Keratinocyte (primary cell): ENCODE results near the gene DLGAP1. TPM values are rescaled to one million over a fixed set of nuclear protein-coding genes. Genes with fewer than 3 reads are reported as not detected.

Experiments used
- DNase-seq: peaks from one replicate; pipeline ENCODE4 v3.0.0-alpha.2; 2011; ENCODE audit warnings: low read depth, missing footprints, low spot score
- FAIRE-seq: peaks from 2 replicates; lab custom pipeline; 2011; peaks lifted over from hg19 to GRCh38; lab: Jason Lieb, UNC
- H2AFZ ChIP-seq: 2 replicates; pipeline ENCODE4 v1.6.0; 2012; ENCODE audit warnings: low read length, control low read depth, inconsistent platforms; ENCODE audit not compliant: control insufficient read depth
- H3K27ac ChIP-seq: 2 replicates; pipeline ENCODE4 v1.5.1; 2011; ENCODE audit warnings: low read length; ENCODE audit not compliant: control insufficient read depth, insufficient read depth
- H3K27me3 ChIP-seq: 3 replicates; pipeline ENCODE4 v1.6.0; 2011; ENCODE audit warnings: low read length; ENCODE audit not compliant: control insufficient read depth, insufficient read depth; ENCODE audit errors: extremely low read depth
- H3K36me3 ChIP-seq, 2 experiments: 2 replicates in 1 of 2; 3 replicates in 1 of 2; pipeline ENCODE4 v1.5.1; 2011; ENCODE audit warnings: low read length in 2 of 2, mild to moderate bottlenecking in 1 of 2; ENCODE audit not compliant: control insufficient read depth in 2 of 2, insufficient read depth in 2 of 2; ENCODE audit errors: extremely low read depth in 1 of 2
- H3K4me1 ChIP-seq: 3 replicates; pipeline ENCODE4 v1.5.1; 2011; ENCODE audit warnings: low read length; ENCODE audit not compliant: control insufficient read depth, insufficient read depth; ENCODE audit errors: extremely low read depth
- H3K4me2 ChIP-seq: 3 replicates; pipeline ENCODE4 v1.6.0; 2011; ENCODE audit warnings: low read depth, low read length; ENCODE audit not compliant: control insufficient read depth, insufficient read depth; ENCODE audit errors: extremely low read depth
- H3K4me3 ChIP-seq, 3 experiments: fragments of 200-600 bp in 1 of 3; sonication (generic) in 1 of 3; 2 replicates in 2 of 3; 3 replicates in 1 of 3; pipeline ENCODE4 v1.5.1; 2011 to 2016; ENCODE audit warnings: low read length in 3 of 3, mild to moderate bottlenecking in 3 of 3, control low read depth in 2 of 3, inconsistent platforms in 1 of 3, low read depth in 1 of 3, mixed read lengths in 1 of 3, mixed run types in 1 of 3, moderate library complexity in 1 of 3; ENCODE audit not compliant: control insufficient read depth in 2 of 3, insufficient read depth in 2 of 3; ENCODE audit errors: extremely low read depth in 1 of 3
- H3K79me2 ChIP-seq: 2 replicates; pipeline ENCODE4 v1.6.0; 2012; ENCODE audit warnings: low read length; ENCODE audit not compliant: control insufficient read depth, insufficient read depth
- H3K9ac ChIP-seq: 3 replicates; pipeline ENCODE4 v1.6.0; 2011; ENCODE audit warnings: low read length; ENCODE audit not compliant: control insufficient read depth, insufficient read depth; ENCODE audit errors: extremely low read depth
- H3K9me1 ChIP-seq: 3 replicates; pipeline ENCODE4 v1.6.0; 2011; ENCODE audit warnings: low read length; ENCODE audit not compliant: control insufficient read depth, insufficient read depth; ENCODE audit errors: extremely low read depth
- H3K9me3 ChIP-seq: 2 replicates; pipeline ENCODE4 v1.5.1; 2012; ENCODE audit warnings: low read depth, low read length; ENCODE audit not compliant: control insufficient read depth
- H4K20me1 ChIP-seq: 3 replicates; pipeline ENCODE4 v1.6.0; 2011; ENCODE audit warnings: low read length; ENCODE audit not compliant: control insufficient read depth, insufficient read depth; ENCODE audit errors: extremely low read depth
- CTCF ChIP-seq, 3 experiments: IDR thresholded peaks in 1 of 3; conservative IDR thresholded peaks in 1 of 3; optimal IDR thresholded peaks in 1 of 3; 2 replicates in 2 of 3; 3 replicates in 1 of 3; pipeline versions ENCODE3 to v1.5.1; 2011; ENCODE audit warnings: low read length in 3 of 3, mild to moderate bottlenecking in 3 of 3, moderate library complexity in 2 of 3, control low read depth in 1 of 3, inconsistent platforms in 1 of 3; ENCODE audit not compliant: insufficient read depth in 2 of 3; ENCODE audit errors: extremely low read depth in 1 of 3
- EZH2 ChIP-seq: IDR thresholded peaks from one replicate; pipeline ENCODE4 v1.6.1; 2012; ENCODE audit warnings: inconsistent platforms, mild to moderate bottlenecking, low read length, moderate library complexity
- dilution Hi-C: fragments of 300-500 bp; cut with MboI; formaldehyde crosslinking; loops from one replicate; pipeline ENCODE4 v1.7.0; 2020; ENCODE audit warnings: low sequenced_read_pairs; ENCODE audit not compliant: extremely low pct_ligation_motif_present
- polyA plus RNA-seq, 5 experiments: library from polyadenylated mRNA; depleted of rRNA in 3 of 5; stranded (reverse) in 3 of 5; stranded (forward) in 1 of 5; unstranded in 1 of 5; fragments of >200 nt; gene quantifications; 1 replicate in 1 of 5; 2 replicates in 3 of 5; 3 replicates in 1 of 5; pipeline versions ENCODE4 v1.2.1 to v1.2.3, GENCODE V29; 2011 to 2012; ENCODE audit warnings: missing spikeins in 2 of 5, low read depth in 1 of 5, low replicate concordance in 1 of 5

Gene DLGAP1
- polyA plus RNA-seq, 1 donor (not counting 4 experiments of a cell fraction or from before 2014, with no cell fraction given), result not detected

- H3K9me3 ChIP-seq, result no peaks in the 10 kb centered on the region
- dilution Hi-C loops, result no loop called here
- H3K9ac ChIP-seq, result no peak overlapping the region
- H3K4me3 ChIP-seq, result no peak overlapping the region
- H3K79me2 ChIP-seq, result no peaks in the 10 kb centered on the region
- H3K36me3 ChIP-seq, result no peaks in the 10 kb centered on the region
- H3K4me2 ChIP-seq, result no peak overlapping the region
- no peaks in the 10 kb centered on the region for H4K20me1 ChIP-seq
- no peak for FAIRE-seq
- no peak overlapping the region for H2AFZ ChIP-seq
- no peak for DNase-seq
- no peak overlapping the region for H3K27ac ChIP-seq
- H3K4me1 ChIP-seq, result peaks cover 13% of the 10 kb centered on the region
- no peaks in the 10 kb centered on the region for H3K27me3 ChIP-seq
- TF ChIP-seq EZH2 (no peak), CTCF (optimal IDR thresholded peaks at IDR 0.05 in 1 of 3, IDR thresholded peaks at IDR 0.05 in 1 of 3, conservative IDR thresholded peaks at IDR 0.05 in 1 of 3; ENCODE audit: extremely low read depth in 1 of 3, insufficient read depth in 2 of 3, low read length in 3 of 3) (no peak)
- H3K9me1 ChIP-seq, result no peaks in the 10 kb centered on the region
Measured at GRCh38 chr18:3514312-3515216, 940.5 kb downstream of the DLGAP1 start.

- Histone ChIP-seq H3K4me3 (no peak overlapping the region), H3K4me2 (no peak overlapping the region), H3K4me1 (peaks cover 24% of the 10 kb centered on the region), H2AFZ (no peak overlapping the region), H3K9me3 (no peaks in the 10 kb centered on the region), H3K9ac (no peak overlapping the region), H3K27me3 (no peaks in the 10 kb centered on the region), H3K27ac (no peak overlapping the region), H3K79me2 (no peaks in the 10 kb centered on the region), H4K20me1 (no peaks in the 10 kb centered on the region), H3K9me1 (no peaks in the 10 kb centered on the region), H3K36me3 (no peaks in the 10 kb centered on the region)
- TF ChIP-seq CTCF (optimal IDR thresholded peaks at IDR 0.05 in 1 of 3, IDR thresholded peaks at IDR 0.05 in 1 of 3, conservative IDR thresholded peaks at IDR 0.05 in 1 of 3; ENCODE audit: extremely low read depth in 1 of 3, insufficient read depth in 2 of 3, low read length in 3 of 3), result no peak
- no peak for TF ChIP-seq EZH2
- dilution Hi-C loops, result no loop called here
- FAIRE-seq (no peak), DNase-seq (no peak)
Measured at GRCh38 chr18:3513481-3513880, 941.6 kb downstream of the DLGAP1 start.
